Right lung (tissue), 5 donors: ENCODE measurements around the gene FBXO22. TPM values are rescaled to one million over a fixed set of nuclear protein-coding genes. Genes with fewer than 3 reads are reported as not detected.
"Not testable (repeated sequence)": the region's sequence is repeated elsewhere in the genome, so short reads cannot be mapped to it uniquely, and the experiment has no call there.

Experiments used
- DNase-seq, 2 donors: peaks; one replicate each; pipeline ENCODE4 v3.0.0-alpha.2; 2013
- polyA plus RNA-seq, 5 donors: library from polyadenylated mRNA; unstranded; fragments of 120-200 nt; gene quantifications; one replicate each; pipeline versions ENCODE4 v1.2.1 to v1.2.3, GENCODE V29; 2013; ENCODE audit warnings: inconsistent platforms in 1 of 5, low replicate concordance in 1 of 5; ENCODE audit not compliant: insufficient read length in 5 of 5, insufficient read depth in 1 of 5

Gene FBXO22
- polyA plus RNA-seq, 5 donors = 39.6 to 53.3 (median 42.9) TPM

GRCh38 chr15:75910355-75910754, 6.7 kb downstream of the FBXO22 start:
- DNase-seq = not testable (repeated sequence)

DNA sequence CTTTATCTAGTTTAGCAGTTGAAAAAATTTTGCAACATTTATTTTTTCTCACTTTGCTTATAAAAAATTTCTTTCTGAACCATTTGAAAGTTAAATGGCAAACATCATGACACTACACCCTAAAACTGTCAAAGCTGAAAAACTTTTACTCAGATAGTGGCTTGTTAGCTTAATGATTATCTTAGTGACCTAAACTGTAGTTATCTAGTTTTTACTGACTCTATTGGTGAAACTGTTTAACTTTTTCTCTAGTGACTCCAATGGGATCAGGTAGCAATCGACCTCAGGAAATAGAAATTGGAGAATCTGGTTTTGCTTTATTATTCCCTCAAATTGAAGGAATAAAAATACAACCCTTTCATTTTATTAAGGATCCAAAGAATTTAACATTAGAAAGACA, 13.3 kb downstream of the FBXO22 start:
- DNase-seq = no peak

DNA sequence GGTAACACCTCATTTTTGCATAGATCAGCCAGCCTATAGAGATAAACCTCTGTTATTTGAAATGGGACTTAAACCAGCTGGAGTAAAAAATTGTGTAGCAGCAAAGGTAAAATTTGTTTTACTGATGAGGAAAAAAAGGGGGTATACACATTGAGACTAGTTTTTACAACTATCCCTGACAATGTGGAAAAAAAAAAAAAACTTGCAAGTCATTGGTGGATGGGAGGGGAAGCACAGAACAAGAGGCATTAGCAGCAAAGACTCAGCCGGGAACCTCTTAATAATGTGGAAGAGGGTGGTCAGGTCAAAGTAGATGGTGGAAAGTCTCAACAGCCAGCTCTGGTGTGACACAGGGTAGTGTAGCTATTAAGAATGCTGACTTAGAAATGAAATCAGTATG, 14.5 kb downstream of the FBXO22 start:
- DNase-seq = no peak

- DNase-seq = no peak
These were observed 16.4 kb downstream of the FBXO22 start for GRCh38 chr15:75920079-75920478.

GRCh38 chr15:75921732-75922703, 18.3 kb downstream of the FBXO22 start:
- DNase-seq = no peak

- DNase-seq = no peak
These were observed 20.1 kb downstream of the FBXO22 start for GRCh38 chr15:75923756-75924155.

DNA sequence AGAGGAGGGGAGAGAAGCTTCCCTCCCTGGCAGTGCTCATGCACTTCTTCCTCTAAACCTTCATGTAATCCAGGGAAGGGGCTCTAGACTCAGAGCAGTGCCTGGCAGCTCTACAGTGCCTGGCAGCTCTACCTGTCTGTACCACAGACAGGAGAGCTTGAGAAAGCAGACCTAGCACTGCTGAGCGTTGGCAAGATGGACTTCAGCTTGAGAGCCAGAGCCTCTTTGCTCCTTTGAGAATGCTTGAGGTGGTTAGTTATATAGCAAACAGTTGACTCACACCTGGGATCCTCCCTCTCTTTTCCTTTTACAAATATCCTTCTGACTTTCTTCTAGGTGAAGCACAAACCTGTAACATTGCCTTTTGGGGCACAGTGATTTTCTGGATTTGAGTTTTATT, 20.9 kb downstream of the FBXO22 start:
- DNase-seq = no peak

DNA sequence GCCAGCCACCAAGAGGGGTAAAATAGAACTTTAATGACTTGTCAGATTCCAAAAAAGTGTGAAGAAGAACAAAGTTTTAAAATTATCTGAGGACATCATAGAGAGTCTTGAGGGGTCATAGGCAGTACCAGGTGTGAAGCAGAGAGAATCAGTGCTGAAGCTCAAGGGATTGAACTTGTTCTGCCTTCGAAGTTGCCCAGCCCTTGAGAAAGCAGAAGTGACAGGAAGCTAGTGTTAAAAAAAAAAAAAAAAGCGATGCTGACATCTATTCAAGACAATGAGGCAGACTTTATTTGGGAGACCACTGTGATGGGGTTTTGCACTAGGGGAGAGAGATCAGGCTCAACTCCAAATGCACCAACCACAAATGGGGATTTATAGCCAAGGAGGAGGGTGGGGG, 21.8 kb downstream of the FBXO22 start:
- no peak for DNase-seq

- no peak for DNase-seq
These were observed 23.3 kb downstream of the FBXO22 start for GRCh38 chr15:75926931-75927330.

- DNase-seq = no peak
These were observed 23.9 kb downstream of the FBXO22 start for GRCh38 chr15:75927601-75928000.

DNA sequence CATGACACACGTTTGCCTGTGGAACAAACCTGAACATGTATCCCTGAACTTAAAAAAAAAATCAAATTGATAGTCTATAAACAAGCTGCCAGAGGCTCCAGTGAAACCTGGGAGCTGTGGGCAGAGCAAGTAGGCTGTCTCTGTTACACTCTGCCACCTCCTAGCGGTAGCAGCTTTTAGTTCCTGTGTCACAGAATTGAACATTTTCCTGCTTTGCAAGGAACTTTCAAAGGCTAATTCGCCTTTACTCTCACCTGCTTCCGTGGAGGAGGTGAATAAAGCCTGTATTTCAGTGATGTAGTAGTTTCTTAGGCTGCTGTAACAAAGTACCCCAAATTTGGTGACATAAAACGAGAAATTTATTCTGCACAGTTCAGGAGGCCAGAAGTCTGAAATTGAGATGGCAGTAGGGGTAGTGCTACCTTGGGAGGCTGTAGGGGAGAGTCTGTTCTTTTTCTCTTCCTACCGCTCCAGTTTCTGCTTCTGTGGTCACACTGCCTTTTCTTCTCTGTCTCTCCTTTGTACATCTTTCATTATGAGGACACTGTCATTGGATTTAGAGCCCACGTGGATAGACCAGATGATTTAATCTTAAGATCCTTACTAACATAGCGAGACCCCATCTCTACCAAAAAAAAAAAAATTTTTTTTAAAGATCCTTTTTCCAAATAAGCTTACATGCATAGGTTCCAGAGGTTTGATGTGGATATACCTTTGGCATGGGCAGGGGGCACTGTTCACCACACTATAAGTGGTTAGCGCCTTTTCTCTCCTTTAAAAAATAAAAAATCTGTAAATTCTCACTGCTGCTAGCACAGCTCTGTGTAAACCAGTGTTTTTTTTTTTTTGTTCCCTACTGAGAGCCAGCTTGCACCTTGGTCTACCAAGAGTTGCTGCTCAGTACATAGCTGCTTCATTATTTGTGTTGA, 25.3 kb downstream of the FBXO22 start:
- no peak for DNase-seq

DNA sequence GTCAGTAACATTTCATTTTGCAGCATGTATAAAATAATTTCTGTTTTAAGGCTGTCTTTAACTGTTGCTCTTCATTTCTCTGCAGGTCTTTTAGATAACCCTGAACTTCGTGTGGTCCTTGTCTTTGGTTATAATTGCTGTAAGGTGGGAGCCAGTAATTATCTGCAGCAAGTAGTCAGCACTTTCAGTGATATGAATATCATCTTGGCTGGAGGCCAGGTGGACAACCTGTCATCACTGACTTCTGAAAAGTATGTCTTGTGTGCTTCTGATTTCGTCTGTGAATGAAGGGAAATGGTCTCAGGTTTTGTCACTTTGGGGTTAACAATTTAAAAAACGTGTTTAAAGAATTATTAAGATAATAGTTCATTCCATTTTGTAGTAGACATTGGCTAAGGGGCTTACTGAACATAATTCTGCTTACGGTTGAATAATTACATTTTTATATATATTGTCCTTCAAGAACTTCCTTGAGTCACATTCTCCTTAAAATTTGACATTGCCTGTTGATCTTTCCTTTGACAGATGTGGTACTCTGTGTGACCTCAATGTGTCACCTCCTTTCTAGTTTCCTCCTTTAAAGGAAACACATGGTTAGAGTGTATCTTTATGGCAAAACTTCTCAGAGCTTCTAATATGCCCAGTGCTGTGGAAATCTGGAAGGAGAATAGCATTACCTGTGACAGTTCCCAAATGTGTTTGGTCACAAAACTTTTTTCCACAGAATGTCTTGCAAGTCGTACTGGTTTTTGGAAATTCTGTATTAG, 26.3 kb downstream of the FBXO22 start:
- DNase-seq = no peak

GRCh38 chr15:75930866-75931265, 27.2 kb downstream of the FBXO22 start:
- DNase-seq = no peak

- no peak for DNase-seq
These were observed 38.8 kb downstream of the FBXO22 start for GRCh38 chr15:75942464-75942863.

DNA sequence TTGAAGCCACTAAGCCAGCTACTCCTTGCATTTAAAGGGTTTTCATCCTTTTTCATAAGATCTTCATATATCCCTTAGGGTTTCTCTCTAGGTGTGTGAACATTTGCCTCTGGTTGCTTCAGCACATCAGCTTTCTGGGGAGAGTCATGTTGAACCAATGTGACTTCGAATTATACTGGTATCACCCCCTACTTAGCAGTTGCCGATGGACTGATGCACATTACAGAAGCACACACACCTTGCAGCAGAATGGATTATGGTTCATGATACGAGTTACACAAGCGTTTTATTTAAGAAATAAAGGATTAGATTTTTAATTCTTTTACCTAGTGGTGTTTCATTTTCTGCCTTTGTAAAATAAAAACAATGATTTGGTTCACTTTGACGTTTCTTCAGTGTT, 39.6 kb downstream of the FBXO22 start:
- no peak for DNase-seq

- no peak for DNase-seq
These were observed 40.1 kb downstream of the FBXO22 start for GRCh38 chr15:75943713-75944215.

DNA sequence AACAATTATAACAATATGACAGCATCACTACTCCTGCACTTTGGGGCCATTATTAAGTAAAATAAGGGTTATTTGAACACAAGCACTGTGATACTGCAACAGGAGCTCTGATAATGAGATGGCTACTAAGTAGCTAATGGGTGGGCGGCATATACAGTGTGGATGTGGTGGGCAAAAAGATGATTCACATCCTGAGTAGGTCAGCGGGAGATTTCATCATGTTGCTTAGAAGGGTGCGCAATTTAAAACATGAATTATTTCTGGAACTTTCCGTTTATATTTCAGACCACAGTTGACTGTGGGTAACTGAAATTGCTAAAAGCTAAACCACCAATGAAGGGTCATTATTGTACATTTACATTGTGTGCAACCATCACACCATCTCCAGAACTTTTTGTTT, 42.3 kb downstream of the FBXO22 start:
- no peak for DNase-seq

DNA sequence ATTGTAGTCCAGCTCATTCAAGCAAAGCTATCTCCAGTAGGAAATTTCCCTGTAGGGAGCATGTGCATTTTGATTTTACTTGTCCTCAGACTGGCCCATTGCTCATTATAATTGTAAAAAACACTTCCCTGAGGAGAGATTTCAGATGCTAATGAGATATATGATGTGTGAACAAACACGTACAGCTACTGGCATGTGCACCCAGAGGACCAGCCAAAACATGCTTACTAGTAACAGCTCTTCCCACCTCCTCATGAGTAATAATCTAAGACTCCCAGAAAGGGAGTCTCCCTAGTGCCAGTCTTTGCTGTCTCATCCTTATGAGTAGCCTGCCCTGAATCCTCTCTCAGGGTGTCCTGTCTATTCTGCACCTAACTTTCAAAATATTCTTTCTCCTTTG, 43.4 kb downstream of the FBXO22 start:
- DNase-seq = no peak

GRCh38 chr15:75948761-75949296, 45.2 kb downstream of the FBXO22 start:
- no peak for DNase-seq

DNA sequence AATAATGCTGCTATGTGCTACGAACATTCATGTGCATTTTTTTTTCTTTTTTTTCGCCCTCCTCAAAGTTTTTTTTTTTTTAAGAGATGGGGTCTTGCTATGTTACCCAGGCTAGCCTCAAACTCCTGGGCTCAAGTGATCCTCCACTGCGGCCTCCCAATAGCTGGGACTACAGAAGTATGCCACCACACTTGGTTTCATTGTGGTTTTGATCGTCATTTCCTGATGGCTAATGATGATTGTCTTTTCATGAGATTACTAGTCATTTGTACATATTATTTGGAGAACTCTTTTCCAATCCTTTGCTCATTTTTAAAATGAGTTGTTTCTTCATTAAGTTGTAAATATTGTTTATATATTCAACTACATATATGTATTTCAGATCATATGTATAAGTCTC, 48.8 kb downstream of the FBXO22 start:
- DNase-seq = no peak

GRCh38 chr15:75955720-75956119, 52.0 kb downstream of the FBXO22 start:
- no peak for DNase-seq
